Measurements from ENCODE around the gene RASL11B. TPM values are rescaled to one million over a fixed set of nuclear protein-coding genes. Genes with fewer than 3 reads are reported as not detected.

The RASL11B gene
- total RNA-seq, 1 donor from 2014 or later = 4.4 TPM

GRCh38 chr4:52879471-52879870, 17.4 kb downstream of the RASL11B start:
- Histone ChIP-seq H3K27ac (ENCODE audit: low read depth, low read length) (no peak overlapping the region), H3K4me1 (ENCODE audit: insufficient read depth, low read length) (no peaks in the 10 kb centered on the region), H3K4me2 (ENCODE audit: low read length) (no peak overlapping the region), H2AFZ (ENCODE audit: low read depth, low read length) (no peak overlapping the region), H3K9me3 (ENCODE audit: insufficient read depth, low read depth, low read length) (no peaks in the 10 kb centered on the region), H4K20me1 (ENCODE audit: insufficient read depth, low read length) (no peaks in the 10 kb centered on the region), H3K36me3 (ENCODE audit: insufficient read depth, low read length) (no peaks in the 10 kb centered on the region), H3K9ac (ENCODE audit: low read length) (no peak overlapping the region), H3K27me3 (ENCODE audit: insufficient read depth, low read length) (no peaks in the 10 kb centered on the region), H3K4me3 (ENCODE audit: insufficient read depth, low read depth, low read length) (no peak overlapping the region), H3K79me2 (ENCODE audit: insufficient read depth, low read length) (no peaks in the 10 kb centered on the region)
- Mint-ChIP-seq H3K36me3 (ENCODE audit: low read depth, unreplicated experiment) (peaks cover 7% of the 10 kb centered on the region), H3K4me1 (ENCODE audit: low read depth, unreplicated experiment) (peaks cover 2% of the 10 kb centered on the region), H3K9me3 (ENCODE audit: unreplicated experiment) (peaks cover 8% of the 10 kb centered on the region), H3K27ac (ENCODE audit: unreplicated experiment) (no peak overlapping the region), H3K4me3 (ENCODE audit: unreplicated experiment) (no peak overlapping the region), H3K27me3 (ENCODE audit: low read depth, unreplicated experiment) (peaks cover 10% of the 10 kb centered on the region)
- no peak for TF ChIP-seq CTCF (IDR thresholded peaks at IDR 0.05; ENCODE audit: insufficient read depth, low read depth, low read length)
- no peak for TF ChIP-seq EZH2 (IDR thresholded peaks at IDR 0.05; ENCODE audit: insufficient read depth, low read length)
- no peak for FAIRE-seq
- no peak for DNase-seq (ENCODE audit: low read depth)

GRCh38 chr4:52880994-52881393, 18.9 kb downstream of the RASL11B start:
- TF ChIP-seq EZH2 (IDR thresholded peaks at IDR 0.05; ENCODE audit: insufficient read depth, low read length) (no peak), CTCF (IDR thresholded peaks at IDR 0.05; ENCODE audit: insufficient read depth, low read depth, low read length) (no peak)
- H3K27me3 ChIP-seq (ENCODE audit: insufficient read depth, low read length) = no peaks in the 10 kb centered on the region
- Mint-ChIP-seq H3K27me3 (ENCODE audit: low read depth, unreplicated experiment) (peaks cover 8% of the 10 kb centered on the region), H3K4me3 (ENCODE audit: unreplicated experiment) (no peak overlapping the region), H3K36me3 (ENCODE audit: low read depth, unreplicated experiment) (peaks cover 10% of the 10 kb centered on the region), H3K9me3 (ENCODE audit: unreplicated experiment) (peaks cover 9% of the 10 kb centered on the region), H3K27ac (ENCODE audit: unreplicated experiment) (no peak overlapping the region), H3K4me1 (ENCODE audit: low read depth, unreplicated experiment) (peaks cover 2% of the 10 kb centered on the region)
- H3K4me1 ChIP-seq (ENCODE audit: insufficient read depth, low read length) = no peaks in the 10 kb centered on the region
- no peak for FAIRE-seq
- no peak overlapping the region for H3K4me2 ChIP-seq (ENCODE audit: low read length)
- no peak overlapping the region for H3K9ac ChIP-seq (ENCODE audit: low read length)
- DNase-seq (ENCODE audit: low read depth) = no peak
- no peak overlapping the region for H3K27ac ChIP-seq (ENCODE audit: low read depth, low read length)
- no peak overlapping the region for H2AFZ ChIP-seq (ENCODE audit: low read depth, low read length)
- H3K36me3 ChIP-seq (ENCODE audit: insufficient read depth, low read length) = no peaks in the 10 kb centered on the region
- no peaks in the 10 kb centered on the region for H3K9me3 ChIP-seq (ENCODE audit: insufficient read depth, low read depth, low read length)
- H4K20me1 ChIP-seq (ENCODE audit: insufficient read depth, low read length) = no peaks in the 10 kb centered on the region
- H3K4me3 ChIP-seq (ENCODE audit: insufficient read depth, low read depth, low read length) = no peak overlapping the region
- no peaks in the 10 kb centered on the region for H3K79me2 ChIP-seq (ENCODE audit: insufficient read depth, low read length)

- H3K9me3 ChIP-seq (ENCODE audit: insufficient read depth, low read depth, low read length) = no peaks in the 10 kb centered on the region
- H3K79me2 ChIP-seq (ENCODE audit: insufficient read depth, low read length) = no peaks in the 10 kb centered on the region
- peaks cover 10% of the 10 kb centered on the region for H3K36me3 Mint-ChIP-seq (ENCODE audit: low read depth, unreplicated experiment)
- H4K20me1 ChIP-seq (ENCODE audit: insufficient read depth, low read length) = no peaks in the 10 kb centered on the region
- no peaks in the 10 kb centered on the region for H3K36me3 ChIP-seq (ENCODE audit: insufficient read depth, low read length)
- peaks cover 2% of the 10 kb centered on the region for H3K4me1 Mint-ChIP-seq (ENCODE audit: low read depth, unreplicated experiment)
- no peak overlapping the region for H3K27ac ChIP-seq (ENCODE audit: low read depth, low read length)
- no peaks in the 10 kb centered on the region for H3K27me3 ChIP-seq (ENCODE audit: insufficient read depth, low read length)
- H3K4me3 Mint-ChIP-seq (ENCODE audit: unreplicated experiment) = no peak overlapping the region
- no peak overlapping the region for H3K27ac Mint-ChIP-seq (ENCODE audit: unreplicated experiment)
- no peak overlapping the region for H3K4me2 ChIP-seq (ENCODE audit: low read length)
- DNase-seq (ENCODE audit: low read depth) (no peak), FAIRE-seq (no peak)
- no peak overlapping the region for H3K9ac ChIP-seq (ENCODE audit: low read length)
- H2AFZ ChIP-seq (ENCODE audit: low read depth, low read length) = no peak overlapping the region
- H3K9me3 Mint-ChIP-seq (ENCODE audit: unreplicated experiment) = peaks cover 9% of the 10 kb centered on the region
- H3K27me3 Mint-ChIP-seq (ENCODE audit: low read depth, unreplicated experiment) = peaks cover 3% of the 10 kb centered on the region
- no peaks in the 10 kb centered on the region for H3K4me1 ChIP-seq (ENCODE audit: insufficient read depth, low read length)
- H3K4me3 ChIP-seq (ENCODE audit: insufficient read depth, low read depth, low read length) = no peak overlapping the region
- TF ChIP-seq CTCF (IDR thresholded peaks at IDR 0.05; ENCODE audit: insufficient read depth, low read depth, low read length) (no peak), EZH2 (IDR thresholded peaks at IDR 0.05; ENCODE audit: insufficient read depth, low read length) (no peak)
Observed at GRCh38 chr4:52883183-52883621, 21.1 kb downstream of the RASL11B start.

Measured in astrocyte (in vitro differentiated cells and primary cell).